Panc1 (cell line): ENCODE measurements around the gene RABGAP1L.

Source experiments
- POLR2AphosphoS5 ChIP-seq: IDR thresholded peaks from 2 replicates; pipeline ENCODE4 v1.6.1; 2012; ENCODE audit warnings: mild to moderate bottlenecking, low read depth, low read length, moderate library complexity
- SIN3A ChIP-seq: IDR thresholded peaks from 2 replicates; pipeline ENCODE4 v1.6.1; 2012; ENCODE audit warnings: low read depth, mild to moderate bottlenecking, low read length, moderate library complexity, borderline replicate concordance; ENCODE audit not compliant: insufficient read depth
- TF ChIP-seq, protein P1 (sequence below): fragments of 450-650 bp; IDR thresholded peaks from 2 replicates; pipeline ENCODE4 v1.5.1; 2017; ENCODE audit warnings: mild to moderate bottlenecking
- TF ChIP-seq, protein P2 (sequence below), 2 experiments: IDR thresholded peaks; 2 replicates each; pipeline ENCODE4 v1.6.1; 2011 to 2012; ENCODE audit warnings: low read depth in 2 of 2, control low read depth in 1 of 2, low read length in 1 of 2, mild to moderate bottlenecking in 1 of 2, moderate library complexity in 1 of 2; ENCODE audit not compliant: insufficient read depth in 1 of 2

DNA sequence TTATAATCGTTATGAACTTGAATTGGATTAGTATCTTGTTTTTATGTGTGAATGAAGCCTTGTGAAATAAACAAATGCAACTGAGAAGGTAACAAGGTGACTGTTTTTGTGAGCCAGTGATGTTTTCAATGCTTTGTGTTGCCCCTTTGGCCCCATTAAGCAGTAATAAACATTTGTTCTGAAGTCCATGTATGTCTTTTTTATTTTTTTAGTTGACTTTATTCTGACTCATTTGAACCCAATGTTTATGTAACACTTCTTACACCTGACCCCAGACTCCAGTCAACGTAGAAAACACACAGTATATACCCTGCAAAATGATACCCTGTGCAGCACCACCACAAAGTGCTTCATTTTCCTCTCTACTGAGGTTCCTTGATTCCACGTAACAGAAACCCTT is 835.8 kb downstream of the RABGAP1L start:
- TF ChIP-seq, protein P1, sequence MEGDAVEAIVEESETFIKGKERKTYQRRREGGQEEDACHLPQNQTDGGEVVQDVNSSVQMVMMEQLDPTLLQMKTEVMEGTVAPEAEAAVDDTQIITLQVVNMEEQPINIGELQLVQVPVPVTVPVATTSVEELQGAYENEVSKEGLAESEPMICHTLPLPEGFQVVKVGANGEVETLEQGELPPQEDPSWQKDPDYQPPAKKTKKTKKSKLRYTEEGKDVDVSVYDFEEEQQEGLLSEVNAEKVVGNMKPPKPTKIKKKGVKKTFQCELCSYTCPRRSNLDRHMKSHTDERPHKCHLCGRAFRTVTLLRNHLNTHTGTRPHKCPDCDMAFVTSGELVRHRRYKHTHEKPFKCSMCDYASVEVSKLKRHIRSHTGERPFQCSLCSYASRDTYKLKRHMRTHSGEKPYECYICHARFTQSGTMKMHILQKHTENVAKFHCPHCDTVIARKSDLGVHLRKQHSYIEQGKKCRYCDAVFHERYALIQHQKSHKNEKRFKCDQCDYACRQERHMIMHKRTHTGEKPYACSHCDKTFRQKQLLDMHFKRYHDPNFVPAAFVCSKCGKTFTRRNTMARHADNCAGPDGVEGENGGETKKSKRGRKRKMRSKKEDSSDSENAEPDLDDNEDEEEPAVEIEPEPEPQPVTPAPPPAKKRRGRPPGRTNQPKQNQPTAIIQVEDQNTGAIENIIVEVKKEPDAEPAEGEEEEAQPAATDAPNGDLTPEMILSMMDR, result no peak
- TF ChIP-seq POLR2AphosphoS5 (no peak), SIN3A (no peak)
- TF ChIP-seq, protein P2, sequence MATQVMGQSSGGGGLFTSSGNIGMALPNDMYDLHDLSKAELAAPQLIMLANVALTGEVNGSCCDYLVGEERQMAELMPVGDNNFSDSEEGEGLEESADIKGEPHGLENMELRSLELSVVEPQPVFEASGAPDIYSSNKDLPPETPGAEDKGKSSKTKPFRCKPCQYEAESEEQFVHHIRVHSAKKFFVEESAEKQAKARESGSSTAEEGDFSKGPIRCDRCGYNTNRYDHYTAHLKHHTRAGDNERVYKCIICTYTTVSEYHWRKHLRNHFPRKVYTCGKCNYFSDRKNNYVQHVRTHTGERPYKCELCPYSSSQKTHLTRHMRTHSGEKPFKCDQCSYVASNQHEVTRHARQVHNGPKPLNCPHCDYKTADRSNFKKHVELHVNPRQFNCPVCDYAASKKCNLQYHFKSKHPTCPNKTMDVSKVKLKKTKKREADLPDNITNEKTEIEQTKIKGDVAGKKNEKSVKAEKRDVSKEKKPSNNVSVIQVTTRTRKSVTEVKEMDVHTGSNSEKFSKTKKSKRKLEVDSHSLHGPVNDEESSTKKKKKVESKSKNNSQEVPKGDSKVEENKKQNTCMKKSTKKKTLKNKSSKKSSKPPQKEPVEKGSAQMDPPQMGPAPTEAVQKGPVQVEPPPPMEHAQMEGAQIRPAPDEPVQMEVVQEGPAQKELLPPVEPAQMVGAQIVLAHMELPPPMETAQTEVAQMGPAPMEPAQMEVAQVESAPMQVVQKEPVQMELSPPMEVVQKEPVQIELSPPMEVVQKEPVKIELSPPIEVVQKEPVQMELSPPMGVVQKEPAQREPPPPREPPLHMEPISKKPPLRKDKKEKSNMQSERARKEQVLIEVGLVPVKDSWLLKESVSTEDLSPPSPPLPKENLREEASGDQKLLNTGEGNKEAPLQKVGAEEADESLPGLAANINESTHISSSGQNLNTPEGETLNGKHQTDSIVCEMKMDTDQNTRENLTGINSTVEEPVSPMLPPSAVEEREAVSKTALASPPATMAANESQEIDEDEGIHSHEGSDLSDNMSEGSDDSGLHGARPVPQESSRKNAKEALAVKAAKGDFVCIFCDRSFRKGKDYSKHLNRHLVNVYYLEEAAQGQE (IDR thresholded peaks at IDR 0.05; ENCODE audit: insufficient read depth in 1 of 2, low read depth in 2 of 2, low read length in 1 of 2), result no peak
